Choroid plexus epithelial cell (primary cell): Measurements from ENCODE around the gene ZBTB40.

Source experiments
- DNase-seq: peaks from one replicate; pipeline ENCODE4 v3.0.0-alpha.2; 2010; ENCODE audit warnings: low read depth
- H3K4me3 ChIP-seq: 2 replicates; pipeline ENCODE4 v1.5.1; 2011; ENCODE audit warnings: low read depth, mild to moderate bottlenecking, control low read depth, low read length, moderate library complexity
- CTCF ChIP-seq: conservative IDR thresholded peaks from 2 replicates; pipeline ENCODE4 v1.5.1; 2011; ENCODE audit warnings: low read depth, mild to moderate bottlenecking, control low read depth, inconsistent platforms, low read length, moderate library complexity

Gene ZBTB40

DNA sequence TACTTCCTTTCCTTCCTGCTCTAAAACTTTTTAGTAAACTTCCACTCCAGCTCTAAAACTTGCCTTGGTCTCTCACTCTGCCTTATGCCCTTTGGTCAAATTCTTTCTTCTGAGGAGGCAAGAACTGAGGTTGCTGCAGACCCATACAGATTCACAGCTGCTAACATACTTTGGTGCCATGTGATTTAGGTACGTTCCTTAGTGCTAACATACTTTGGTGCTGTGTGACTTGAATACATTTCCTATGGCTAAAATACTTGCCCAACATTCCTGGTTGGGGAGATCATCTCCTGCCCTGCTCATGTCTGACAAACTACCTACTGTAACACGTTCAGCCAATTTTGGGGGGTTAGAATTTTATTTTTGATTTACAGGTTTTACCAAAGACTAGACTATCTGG, 6.8 kb upstream of the ZBTB40 start:
- no peak for TF ChIP-seq CTCF
- DNase-seq: peak; percentile 48
- no peak overlapping the region for H3K4me3 ChIP-seq

- TF ChIP-seq CTCF: no peak
- peak; percentile 74 for DNase-seq
- H3K4me3 ChIP-seq: no peak overlapping the region
Measured at GRCh38 chr1:22447621-22448111, 4.0 kb upstream of the ZBTB40 start.

DNA sequence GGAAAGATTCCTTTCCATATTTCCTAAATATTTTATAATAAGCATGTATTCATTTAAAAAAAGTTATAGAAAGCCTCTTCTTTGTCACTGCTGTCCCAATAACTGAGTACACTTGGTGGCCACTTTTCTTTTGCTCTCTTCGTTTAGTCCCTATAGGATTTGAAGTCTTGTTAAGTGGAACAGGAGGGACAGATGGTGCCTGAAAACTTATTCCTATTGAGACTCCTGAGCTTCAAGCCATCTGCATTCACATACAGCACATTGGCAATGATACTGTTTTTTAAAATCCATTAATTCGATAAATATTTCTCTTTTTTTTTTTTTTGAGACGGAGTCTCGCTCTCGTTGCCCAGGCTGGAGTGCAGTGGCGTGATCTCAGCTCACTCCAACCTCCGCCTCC, 2.0 kb upstream of the ZBTB40 start:
- no peak for DNase-seq
- H3K4me3 ChIP-seq: no peak overlapping the region
- TF ChIP-seq CTCF: no peak

GRCh38 chr1:22450351-22451021, 1.2 kb upstream of the ZBTB40 start:
- no peak for DNase-seq
- no peak overlapping the region for H3K4me3 ChIP-seq
- TF ChIP-seq CTCF: no peak

- H3K4me3 ChIP-seq: peak overlapping the region; percentile 93
- peak; percentile 21 for TF ChIP-seq CTCF
- DNase-seq: peak; percentile 60
Measured at GRCh38 chr1:22452481-22452957, 868 bp downstream of the ZBTB40 start.

- H3K4me3 ChIP-seq: no peak overlapping the region
- DNase-seq: no peak
Measured at GRCh38 chr1:22453181-22453580, 1.5 kb downstream of the ZBTB40 start.

More at GRCh38 chr1:22453181-22453580, 1.5 kb downstream of the ZBTB40 start:
- no peak for TF ChIP-seq CTCF
